ENCODE measurements around the gene DDAH1.
"Not testable (repeated sequence)": the region's sequence is repeated elsewhere in the genome, so short reads cannot be mapped to it uniquely, and the experiment has no call there.

Gene DDAH1

GRCh38 chr1:85470130-85470529, 5.2 kb upstream of the DDAH1 start:
- not testable (repeated sequence) for DNase-seq (ENCODE audit: low read depth)

GRCh38 chr1:85467929-85468540, 3.1 kb upstream of the DDAH1 start:
- DNase-seq (ENCODE audit: low read depth), result no peak

GRCh38 chr1:85467036-85467435, 2.1 kb upstream of the DDAH1 start:
- no peak for DNase-seq (ENCODE audit: low read depth)

GRCh38 chr1:85465786-85466134, 801 bp upstream of the DDAH1 start:
- no peak for DNase-seq (ENCODE audit: low read depth)

- no peak for DNase-seq (ENCODE audit: low read depth)
Measured at GRCh38 chr1:85464497-85465098, 361 bp downstream of the DDAH1 start.

- no peak for DNase-seq (ENCODE audit: low read depth)
Measured at GRCh38 chr1:85463731-85464496, 1.0 kb downstream of the DDAH1 start.

GRCh38 chr1:85462931-85463649, 1.9 kb downstream of the DDAH1 start:
- no peak for DNase-seq (ENCODE audit: low read depth)

GRCh38 chr1:85461216-85461918, 3.6 kb downstream of the DDAH1 start:
- DNase-seq (ENCODE audit: low read depth), result no peak

GRCh38 chr1:85460555-85461088, 4.3 kb downstream of the DDAH1 start:
- DNase-seq (ENCODE audit: low read depth), result no peak

- DNase-seq (ENCODE audit: low read depth), result no peak
Measured at GRCh38 chr1:85459290-85459689, 5.7 kb downstream of the DDAH1 start.

GRCh38 chr1:85454214-85454613, 10.7 kb downstream of the DDAH1 start:
- no peak for DNase-seq (ENCODE audit: low read depth)

GRCh38 chr1:85453640-85454194, 11.2 kb downstream of the DDAH1 start:
- DNase-seq (ENCODE audit: low read depth), result no peak

- DNase-seq (ENCODE audit: low read depth), result no peak
Measured at GRCh38 chr1:85452948-85453347, 12.0 kb downstream of the DDAH1 start.

GRCh38 chr1:85451236-85451830, 13.6 kb downstream of the DDAH1 start:
- no peak for DNase-seq (ENCODE audit: low read depth)

GRCh38 chr1:85450832-85451231, 14.1 kb downstream of the DDAH1 start:
- no peak for DNase-seq (ENCODE audit: low read depth)

- DNase-seq (ENCODE audit: low read depth), result no peak
Measured at GRCh38 chr1:85449356-85449755, 15.6 kb downstream of the DDAH1 start.

GRCh38 chr1:85448358-85448757, 16.6 kb downstream of the DDAH1 start:
- no peak for DNase-seq (ENCODE audit: low read depth)

- no peak for DNase-seq (ENCODE audit: low read depth)
Measured at GRCh38 chr1:85447006-85447943, 17.7 kb downstream of the DDAH1 start.

GRCh38 chr1:85445906-85446305, 19.1 kb downstream of the DDAH1 start:
- DNase-seq (ENCODE audit: low read depth), result no peak

- no peak for DNase-seq (ENCODE audit: low read depth)
Measured at GRCh38 chr1:85444381-85444780, 20.6 kb downstream of the DDAH1 start.

Data from stimulated activated CD4-positive, alpha-beta T cell treated with anti-CD3 and anti-CD28 coated beads, Interleukin-2, amount 100 ng/mL, for 4 hours (primary cell).